ENCODE data around the gene PER2.

Gene PER2

DNA sequence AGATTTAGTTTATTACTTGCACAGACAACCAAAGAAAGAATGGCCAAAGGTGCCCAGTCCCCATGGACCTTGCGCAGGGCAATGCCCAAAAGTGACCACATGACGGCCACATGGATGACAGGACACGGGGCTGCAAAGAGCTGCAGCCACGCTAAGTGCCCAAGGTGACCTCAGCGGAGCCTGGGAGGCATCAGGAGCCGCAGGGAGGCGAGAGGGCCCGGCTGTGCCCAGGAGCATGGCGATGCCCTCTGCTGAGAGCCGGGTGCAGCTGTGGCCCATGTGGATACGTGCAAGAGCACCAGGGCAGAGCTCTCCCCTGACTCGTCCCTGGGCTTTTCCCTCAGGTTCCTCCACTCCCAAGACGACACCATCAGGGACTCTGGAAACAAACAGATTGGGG is 63.3 kb downstream of the PER2 start:
- TF ChIP-seq SPI1 (IDR thresholded peaks at IDR 0.05; ENCODE audit: borderline replicate concordance, low read depth): no peak
- no peak for TF ChIP-seq POLR2AphosphoS5 (IDR thresholded peaks at IDR 0.05; ENCODE audit: low read depth)
- H3K4me3 ChIP-seq (replicated peaks; ENCODE audit: insufficient read depth, low read length): no peak overlapping the region
- H3K27ac ChIP-seq (replicated peaks): no peak overlapping the region
- H3K27me3 ChIP-seq (ENCODE audit: insufficient read depth, poor library complexity, severe bottlenecking): no peaks in the 10 kb centered on the region
- DNase-seq (ENCODE audit: low read depth in 1 of 2, low spot score in 1 of 2): no peak

DNA sequence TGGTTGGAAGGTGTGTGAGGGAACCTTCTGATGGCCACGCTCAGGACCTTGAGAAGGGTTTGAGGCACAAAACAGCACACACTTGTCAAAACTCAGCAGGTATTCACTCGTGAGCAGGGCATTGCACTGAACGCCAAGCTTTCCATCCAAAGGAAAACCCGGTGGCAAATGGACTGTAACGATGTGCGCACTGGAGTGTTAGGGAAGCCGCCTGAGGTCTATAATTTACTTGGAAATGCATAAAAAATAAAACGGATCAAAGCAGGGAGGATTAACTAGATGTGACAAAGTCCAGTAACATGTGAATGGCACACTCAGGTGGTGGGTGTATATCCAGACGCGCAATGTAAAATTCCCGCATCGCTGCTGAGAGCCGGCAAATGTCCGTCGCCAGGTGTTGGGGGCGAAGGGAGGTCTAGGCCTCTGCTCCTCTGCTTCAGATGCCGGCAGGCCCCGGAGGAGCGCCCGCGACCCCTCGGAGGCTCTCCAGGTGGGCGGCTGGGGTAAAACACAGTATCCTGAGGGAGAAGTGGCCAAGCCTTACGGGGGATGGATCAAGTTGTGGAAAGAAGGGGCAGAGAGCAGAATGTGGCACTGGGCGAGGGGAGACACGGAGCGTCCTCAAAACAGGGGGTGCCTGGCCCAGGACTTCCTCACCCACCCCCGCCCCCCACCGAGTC is 63.9 kb downstream of the PER2 start:
- Histone ChIP-seq H3K27ac (replicated peaks) (no peak overlapping the region), H3K4me3 (replicated peaks; ENCODE audit: insufficient read depth, low read length) (no peak overlapping the region), H3K27me3 (ENCODE audit: insufficient read depth, poor library complexity, severe bottlenecking) (no peaks in the 10 kb centered on the region)
- TF ChIP-seq, protein P1, sequence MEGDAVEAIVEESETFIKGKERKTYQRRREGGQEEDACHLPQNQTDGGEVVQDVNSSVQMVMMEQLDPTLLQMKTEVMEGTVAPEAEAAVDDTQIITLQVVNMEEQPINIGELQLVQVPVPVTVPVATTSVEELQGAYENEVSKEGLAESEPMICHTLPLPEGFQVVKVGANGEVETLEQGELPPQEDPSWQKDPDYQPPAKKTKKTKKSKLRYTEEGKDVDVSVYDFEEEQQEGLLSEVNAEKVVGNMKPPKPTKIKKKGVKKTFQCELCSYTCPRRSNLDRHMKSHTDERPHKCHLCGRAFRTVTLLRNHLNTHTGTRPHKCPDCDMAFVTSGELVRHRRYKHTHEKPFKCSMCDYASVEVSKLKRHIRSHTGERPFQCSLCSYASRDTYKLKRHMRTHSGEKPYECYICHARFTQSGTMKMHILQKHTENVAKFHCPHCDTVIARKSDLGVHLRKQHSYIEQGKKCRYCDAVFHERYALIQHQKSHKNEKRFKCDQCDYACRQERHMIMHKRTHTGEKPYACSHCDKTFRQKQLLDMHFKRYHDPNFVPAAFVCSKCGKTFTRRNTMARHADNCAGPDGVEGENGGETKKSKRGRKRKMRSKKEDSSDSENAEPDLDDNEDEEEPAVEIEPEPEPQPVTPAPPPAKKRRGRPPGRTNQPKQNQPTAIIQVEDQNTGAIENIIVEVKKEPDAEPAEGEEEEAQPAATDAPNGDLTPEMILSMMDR (IDR thresholded peaks at IDR 0.05; ENCODE audit: insufficient read depth, low read length): no peak
- TF ChIP-seq GABPA (IDR thresholded peaks at IDR 0.05; ENCODE audit: low read depth) (no peak), POLR2AphosphoS5 (IDR thresholded peaks at IDR 0.05; ENCODE audit: low read depth) (no peak), SPI1 (IDR thresholded peaks at IDR 0.05; ENCODE audit: borderline replicate concordance, low read depth) (no peak)
- TF ChIP-seq, protein P2, sequence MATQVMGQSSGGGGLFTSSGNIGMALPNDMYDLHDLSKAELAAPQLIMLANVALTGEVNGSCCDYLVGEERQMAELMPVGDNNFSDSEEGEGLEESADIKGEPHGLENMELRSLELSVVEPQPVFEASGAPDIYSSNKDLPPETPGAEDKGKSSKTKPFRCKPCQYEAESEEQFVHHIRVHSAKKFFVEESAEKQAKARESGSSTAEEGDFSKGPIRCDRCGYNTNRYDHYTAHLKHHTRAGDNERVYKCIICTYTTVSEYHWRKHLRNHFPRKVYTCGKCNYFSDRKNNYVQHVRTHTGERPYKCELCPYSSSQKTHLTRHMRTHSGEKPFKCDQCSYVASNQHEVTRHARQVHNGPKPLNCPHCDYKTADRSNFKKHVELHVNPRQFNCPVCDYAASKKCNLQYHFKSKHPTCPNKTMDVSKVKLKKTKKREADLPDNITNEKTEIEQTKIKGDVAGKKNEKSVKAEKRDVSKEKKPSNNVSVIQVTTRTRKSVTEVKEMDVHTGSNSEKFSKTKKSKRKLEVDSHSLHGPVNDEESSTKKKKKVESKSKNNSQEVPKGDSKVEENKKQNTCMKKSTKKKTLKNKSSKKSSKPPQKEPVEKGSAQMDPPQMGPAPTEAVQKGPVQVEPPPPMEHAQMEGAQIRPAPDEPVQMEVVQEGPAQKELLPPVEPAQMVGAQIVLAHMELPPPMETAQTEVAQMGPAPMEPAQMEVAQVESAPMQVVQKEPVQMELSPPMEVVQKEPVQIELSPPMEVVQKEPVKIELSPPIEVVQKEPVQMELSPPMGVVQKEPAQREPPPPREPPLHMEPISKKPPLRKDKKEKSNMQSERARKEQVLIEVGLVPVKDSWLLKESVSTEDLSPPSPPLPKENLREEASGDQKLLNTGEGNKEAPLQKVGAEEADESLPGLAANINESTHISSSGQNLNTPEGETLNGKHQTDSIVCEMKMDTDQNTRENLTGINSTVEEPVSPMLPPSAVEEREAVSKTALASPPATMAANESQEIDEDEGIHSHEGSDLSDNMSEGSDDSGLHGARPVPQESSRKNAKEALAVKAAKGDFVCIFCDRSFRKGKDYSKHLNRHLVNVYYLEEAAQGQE (IDR thresholded peaks at IDR 0.05; ENCODE audit: insufficient replicate concordance, low read depth): no peak
- no peak for DNase-seq (ENCODE audit: low read depth in 1 of 2, low spot score in 1 of 2)

DNA sequence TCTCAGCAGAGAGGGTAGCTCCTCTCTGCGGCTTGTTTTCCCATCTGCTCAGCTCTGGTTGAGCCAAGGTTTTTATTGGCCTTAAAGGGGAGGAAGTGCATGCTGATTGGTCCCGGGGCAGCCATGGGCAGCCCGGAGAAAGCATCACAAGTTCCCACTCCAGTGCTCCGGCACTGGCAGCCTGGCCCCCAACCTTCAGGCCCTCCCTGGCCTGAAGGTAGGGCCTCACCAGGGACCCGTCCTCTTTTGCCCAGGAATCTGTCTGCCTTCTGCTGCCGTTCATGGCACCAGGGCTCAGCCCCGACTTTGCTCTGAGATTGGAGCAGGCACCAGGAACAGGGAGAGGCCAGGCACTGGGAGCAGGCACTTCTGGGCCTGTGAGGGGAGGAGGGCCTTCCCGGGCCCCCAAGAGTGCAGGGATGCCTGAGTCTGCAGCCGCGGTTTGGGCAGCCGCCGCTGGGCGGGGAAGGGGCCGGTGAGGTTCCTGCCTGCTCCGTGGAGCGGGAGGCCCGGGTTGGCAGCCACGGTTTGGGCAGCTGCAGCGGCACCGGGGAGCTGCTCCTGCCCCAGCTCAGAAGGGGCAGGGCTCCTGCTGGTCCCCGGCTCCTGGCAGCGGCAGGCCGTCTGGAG is 67.4 kb downstream of the PER2 start:
- no peak for TF ChIP-seq SPI1 (IDR thresholded peaks at IDR 0.05; ENCODE audit: borderline replicate concordance, low read depth)
- TF ChIP-seq, protein P1 (IDR thresholded peaks at IDR 0.05; ENCODE audit: insufficient read depth, low read length): no peak
- TF ChIP-seq POLR2AphosphoS5 (IDR thresholded peaks at IDR 0.05; ENCODE audit: low read depth): no peak
- TF ChIP-seq, protein P2 (IDR thresholded peaks at IDR 0.05; ENCODE audit: insufficient replicate concordance, low read depth): no peak
- no peaks in the 10 kb centered on the region for H3K27me3 ChIP-seq (ENCODE audit: insufficient read depth, poor library complexity, severe bottlenecking)
- no peak overlapping the region for H3K4me3 ChIP-seq (replicated peaks; ENCODE audit: insufficient read depth, low read length)
- H3K27ac ChIP-seq (replicated peaks): no peak overlapping the region
- DNase-seq (ENCODE audit: low read depth in 1 of 2, low spot score in 1 of 2): no peak

DNA sequence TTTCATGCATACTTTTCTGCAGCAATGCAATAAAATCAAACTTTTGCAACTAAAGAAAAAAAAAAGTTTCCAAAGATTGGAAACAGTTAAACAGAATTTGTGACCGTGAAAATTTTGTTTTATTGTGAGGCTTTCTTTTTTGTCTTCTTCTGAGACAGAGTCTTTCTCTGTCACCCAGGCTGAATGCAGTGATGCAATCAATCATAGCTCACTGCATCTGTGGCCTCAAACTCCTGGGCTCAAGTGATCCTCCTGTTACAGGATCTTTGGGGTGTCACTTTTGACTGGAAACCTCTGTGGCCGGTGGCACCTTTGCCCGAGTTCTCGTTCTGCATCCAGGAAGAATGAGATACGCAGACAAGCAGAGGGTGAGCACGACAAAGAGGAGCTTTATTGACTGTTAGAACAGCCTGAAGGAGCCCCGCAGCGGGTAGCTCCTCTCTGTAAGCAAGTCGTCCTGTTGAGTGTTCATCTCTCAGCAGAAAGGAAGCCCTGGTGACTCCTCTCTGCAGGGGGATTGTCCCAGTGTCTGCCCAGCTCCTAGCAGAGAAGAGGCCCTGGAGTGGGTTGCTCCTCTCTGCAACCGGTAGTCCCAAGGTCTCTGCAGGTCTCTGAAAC is 68.0 kb downstream of the PER2 start:
- no peak overlapping the region for H3K27ac ChIP-seq (replicated peaks)
- TF ChIP-seq POLR2AphosphoS5 (IDR thresholded peaks at IDR 0.05; ENCODE audit: low read depth): no peak
- TF ChIP-seq, protein P2 (IDR thresholded peaks at IDR 0.05; ENCODE audit: insufficient replicate concordance, low read depth): no peak
- no peak for TF ChIP-seq SPI1 (IDR thresholded peaks at IDR 0.05; ENCODE audit: borderline replicate concordance, low read depth)
- no peak for TF ChIP-seq GABPA (IDR thresholded peaks at IDR 0.05; ENCODE audit: low read depth)
- TF ChIP-seq, protein P1 (IDR thresholded peaks at IDR 0.05; ENCODE audit: insufficient read depth, low read length): no peak
- no peak overlapping the region for H3K4me3 ChIP-seq (replicated peaks; ENCODE audit: insufficient read depth, low read length)
- no peaks in the 10 kb centered on the region for H3K27me3 ChIP-seq (ENCODE audit: insufficient read depth, poor library complexity, severe bottlenecking)
- no peak for DNase-seq (ENCODE audit: low read depth in 1 of 2, low spot score in 1 of 2)

Measured in HL-60 (cell line).